ENCODE results near the gene PSMC3IP.
A peak's percentile ranks its signal among the peaks of the same experiment; 100 is the strongest.
"Not testable (repeated sequence)": the region's sequence is repeated elsewhere in the genome, so short reads cannot be mapped to it uniquely, and the experiment has no call there.

Gene PSMC3IP

GRCh38 chr17:42560246-42560645 lies 17.3 kb downstream of the PSMC3IP start:
- DNase-seq (ENCODE audit: low read depth): no peak

GRCh38 chr17:42559075-42559474 lies 18.5 kb downstream of the PSMC3IP start:
- DNase-seq (ENCODE audit: low read depth): no peak

GRCh38 chr17:42555961-42556617 lies 21.4 kb downstream of the PSMC3IP start:
- peak; percentile 51 for DNase-seq (ENCODE audit: low read depth)

GRCh38 chr17:42555122-42555622 lies 22.4 kb downstream of the PSMC3IP start:
- no peak for DNase-seq (ENCODE audit: low read depth)

GRCh38 chr17:42554250-42555121 lies 23.0 kb downstream of the PSMC3IP start:
- DNase-seq (ENCODE audit: low read depth): peak; percentile 87

- DNase-seq (ENCODE audit: low read depth): no peak
Observed at GRCh38 chr17:42553866-42554249, 23.7 kb downstream of the PSMC3IP start.

- DNase-seq (ENCODE audit: low read depth): no peak
Observed at GRCh38 chr17:42553161-42553818, 24.2 kb downstream of the PSMC3IP start.

GRCh38 chr17:42552736-42553135 lies 24.8 kb downstream of the PSMC3IP start, which contains the start of gene HSD17B1:
HSD17B1 (plus strand) TSS chr17:42552923; CDS start chr17:42552934, 11 bp downstream.
- not testable (repeated sequence) for DNase-seq (ENCODE audit: low read depth)

- no peak for DNase-seq (ENCODE audit: low read depth)
Observed at GRCh38 chr17:42548993-42549755, 28.4 kb downstream of the PSMC3IP start.

- DNase-seq (ENCODE audit: low read depth): peak; percentile 29
Observed at GRCh38 chr17:42548070-42548837, 29.3 kb downstream of the PSMC3IP start.

GRCh38 chr17:42547698-42548069 lies 29.8 kb downstream of the PSMC3IP start:
- DNase-seq (ENCODE audit: low read depth): no peak

- DNase-seq (ENCODE audit: low read depth): no peak
Observed at GRCh38 chr17:42547001-42547461, 30.5 kb downstream of the PSMC3IP start.

- DNase-seq (ENCODE audit: low read depth): not testable (repeated sequence)
Observed at GRCh38 chr17:42545755-42546505, 31.6 kb downstream of the PSMC3IP start.

GRCh38 chr17:42544874-42545283 lies 32.6 kb downstream of the PSMC3IP start:
- no peak for DNase-seq (ENCODE audit: low read depth)

- DNase-seq (ENCODE audit: low read depth): no peak
Observed at GRCh38 chr17:42543190-42544079, 34.1 kb downstream of the PSMC3IP start.

- peak; percentile 44 for DNase-seq (ENCODE audit: low read depth)
Observed at GRCh38 chr17:42541041-42541833, 36.3 kb downstream of the PSMC3IP start.

GRCh38 chr17:42540558-42540957 lies 37.0 kb downstream of the PSMC3IP start:
- not testable (repeated sequence) for DNase-seq (ENCODE audit: low read depth)

GRCh38 chr17:42538482-42538881 lies 39.0 kb downstream of the PSMC3IP start:
- DNase-seq (ENCODE audit: low read depth): no peak
